Bronchial epithelial cell (primary cell): ENCODE data around the gene PTPRC. TPM values are rescaled to one million over a fixed set of nuclear protein-coding genes. Genes with fewer than 3 reads are reported as not detected.

ENCODE experiments used
- DNase-seq: peaks from one replicate; pipeline ENCODE4 v3.0.0-alpha.2; 2010; ENCODE audit warnings: low read depth
- FAIRE-seq: peaks from 2 replicates; lab custom pipeline; 2011; peaks lifted over from hg19 to GRCh38; lab: Jason Lieb, UNC
- H3K27me3 ChIP-seq: 2 replicates; pipeline ENCODE4 v1.5.1; 2011; ENCODE audit warnings: low read length; ENCODE audit not compliant: control insufficient read depth, insufficient read depth
- H3K36me3 ChIP-seq: 2 replicates; pipeline ENCODE4 v1.5.1; 2011; ENCODE audit warnings: low read length; ENCODE audit not compliant: control insufficient read depth, insufficient read depth
- H3K4me3 ChIP-seq: 2 replicates; pipeline ENCODE4 v1.5.1; 2011; ENCODE audit warnings: mild to moderate bottlenecking, low read depth, low read length, control low read depth
- total RNA-seq: library from RNA; depleted of rRNA; stranded (reverse); fragments of >200 nt; gene quantifications from 2 replicates; pipeline ENCODE4 v1.2.1, GENCODE V29; 2014
- TF ChIP-seq, protein P1 (sequence below): IDR thresholded peaks from 2 replicates; pipeline ENCODE4 v1.5.1; 2011; ENCODE audit warnings: mild to moderate bottlenecking, moderate library complexity, low read length, control low read depth, inconsistent platforms; ENCODE audit not compliant: insufficient read depth, severe bottlenecking

PTPRC gene, protein sequence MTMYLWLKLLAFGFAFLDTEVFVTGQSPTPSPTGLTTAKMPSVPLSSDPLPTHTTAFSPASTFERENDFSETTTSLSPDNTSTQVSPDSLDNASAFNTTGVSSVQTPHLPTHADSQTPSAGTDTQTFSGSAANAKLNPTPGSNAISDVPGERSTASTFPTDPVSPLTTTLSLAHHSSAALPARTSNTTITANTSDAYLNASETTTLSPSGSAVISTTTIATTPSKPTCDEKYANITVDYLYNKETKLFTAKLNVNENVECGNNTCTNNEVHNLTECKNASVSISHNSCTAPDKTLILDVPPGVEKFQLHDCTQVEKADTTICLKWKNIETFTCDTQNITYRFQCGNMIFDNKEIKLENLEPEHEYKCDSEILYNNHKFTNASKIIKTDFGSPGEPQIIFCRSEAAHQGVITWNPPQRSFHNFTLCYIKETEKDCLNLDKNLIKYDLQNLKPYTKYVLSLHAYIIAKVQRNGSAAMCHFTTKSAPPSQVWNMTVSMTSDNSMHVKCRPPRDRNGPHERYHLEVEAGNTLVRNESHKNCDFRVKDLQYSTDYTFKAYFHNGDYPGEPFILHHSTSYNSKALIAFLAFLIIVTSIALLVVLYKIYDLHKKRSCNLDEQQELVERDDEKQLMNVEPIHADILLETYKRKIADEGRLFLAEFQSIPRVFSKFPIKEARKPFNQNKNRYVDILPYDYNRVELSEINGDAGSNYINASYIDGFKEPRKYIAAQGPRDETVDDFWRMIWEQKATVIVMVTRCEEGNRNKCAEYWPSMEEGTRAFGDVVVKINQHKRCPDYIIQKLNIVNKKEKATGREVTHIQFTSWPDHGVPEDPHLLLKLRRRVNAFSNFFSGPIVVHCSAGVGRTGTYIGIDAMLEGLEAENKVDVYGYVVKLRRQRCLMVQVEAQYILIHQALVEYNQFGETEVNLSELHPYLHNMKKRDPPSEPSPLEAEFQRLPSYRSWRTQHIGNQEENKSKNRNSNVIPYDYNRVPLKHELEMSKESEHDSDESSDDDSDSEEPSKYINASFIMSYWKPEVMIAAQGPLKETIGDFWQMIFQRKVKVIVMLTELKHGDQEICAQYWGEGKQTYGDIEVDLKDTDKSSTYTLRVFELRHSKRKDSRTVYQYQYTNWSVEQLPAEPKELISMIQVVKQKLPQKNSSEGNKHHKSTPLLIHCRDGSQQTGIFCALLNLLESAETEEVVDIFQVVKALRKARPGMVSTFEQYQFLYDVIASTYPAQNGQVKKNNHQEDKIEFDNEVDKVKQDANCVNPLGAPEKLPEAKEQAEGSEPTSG (N-terminal part only)
- not detected in 2 replicates for total RNA-seq

DNA sequence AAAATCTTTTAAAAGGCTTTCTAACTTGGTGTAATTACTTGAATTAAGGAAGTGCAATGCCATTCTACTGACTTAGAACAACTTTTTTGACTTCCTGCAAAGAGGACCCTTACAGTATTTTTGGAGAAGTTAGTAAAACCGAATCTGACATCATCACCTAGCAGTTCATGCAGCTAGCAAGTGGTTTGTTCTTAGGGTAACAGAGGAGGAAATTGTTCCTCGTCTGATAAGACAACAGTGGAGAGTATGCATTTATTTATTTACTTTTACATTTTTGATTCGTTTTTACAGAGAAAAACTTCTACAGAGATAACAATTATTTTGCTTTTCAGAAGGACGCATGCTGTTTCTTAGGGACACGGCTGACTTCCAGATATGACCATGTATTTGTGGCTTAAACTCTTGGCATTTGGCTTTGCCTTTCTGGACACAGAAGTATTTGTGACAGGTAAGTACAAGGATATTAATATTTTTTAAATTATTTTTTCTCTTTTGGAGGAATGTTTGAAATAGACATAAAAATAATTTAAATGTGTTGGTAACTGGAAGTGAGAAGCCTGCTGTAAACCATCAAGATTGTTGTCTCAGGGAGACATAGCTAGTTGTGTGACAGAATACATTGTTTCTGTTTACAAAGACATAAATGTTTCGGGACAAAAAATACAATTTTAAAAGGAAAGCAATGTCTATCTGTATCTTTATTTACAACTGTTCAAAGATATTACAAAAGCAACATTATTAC, at the start of gene PTPRC:
Gene PTPRC, plus strand, starts transcription at position 147 of the 742 bp plus-strand sequence. Its CDS starts 229 bp downstream, at position 376.
- Histone ChIP-seq H3K27me3 (no peaks in the 10 kb centered on the region), H3K4me3 (no peak within 1 kb of the TSS), H3K36me3 (no peaks in the 10 kb centered on the region)
- FAIRE-seq (no peak), DNase-seq (no peak)
- TF ChIP-seq, protein P1, sequence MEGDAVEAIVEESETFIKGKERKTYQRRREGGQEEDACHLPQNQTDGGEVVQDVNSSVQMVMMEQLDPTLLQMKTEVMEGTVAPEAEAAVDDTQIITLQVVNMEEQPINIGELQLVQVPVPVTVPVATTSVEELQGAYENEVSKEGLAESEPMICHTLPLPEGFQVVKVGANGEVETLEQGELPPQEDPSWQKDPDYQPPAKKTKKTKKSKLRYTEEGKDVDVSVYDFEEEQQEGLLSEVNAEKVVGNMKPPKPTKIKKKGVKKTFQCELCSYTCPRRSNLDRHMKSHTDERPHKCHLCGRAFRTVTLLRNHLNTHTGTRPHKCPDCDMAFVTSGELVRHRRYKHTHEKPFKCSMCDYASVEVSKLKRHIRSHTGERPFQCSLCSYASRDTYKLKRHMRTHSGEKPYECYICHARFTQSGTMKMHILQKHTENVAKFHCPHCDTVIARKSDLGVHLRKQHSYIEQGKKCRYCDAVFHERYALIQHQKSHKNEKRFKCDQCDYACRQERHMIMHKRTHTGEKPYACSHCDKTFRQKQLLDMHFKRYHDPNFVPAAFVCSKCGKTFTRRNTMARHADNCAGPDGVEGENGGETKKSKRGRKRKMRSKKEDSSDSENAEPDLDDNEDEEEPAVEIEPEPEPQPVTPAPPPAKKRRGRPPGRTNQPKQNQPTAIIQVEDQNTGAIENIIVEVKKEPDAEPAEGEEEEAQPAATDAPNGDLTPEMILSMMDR: no peak

DNA sequence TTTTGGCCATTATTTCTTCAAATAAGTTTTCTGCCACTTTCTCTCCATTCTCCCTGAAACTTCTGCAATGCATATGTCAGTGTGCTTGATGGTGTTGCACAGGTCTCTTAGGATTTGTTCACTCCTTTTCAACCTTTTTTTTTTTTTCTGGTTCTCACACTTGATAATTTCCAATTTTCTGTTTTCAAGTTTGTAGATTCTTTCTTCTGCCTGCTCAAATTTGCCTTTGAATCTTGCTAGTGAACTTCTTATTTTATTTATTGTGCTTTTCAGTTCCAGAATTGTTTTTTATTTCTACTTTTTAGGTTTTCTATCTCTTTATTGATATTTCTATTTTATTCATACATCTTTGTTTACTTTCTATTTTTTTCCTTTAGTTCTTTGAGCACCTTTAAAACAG, 48.4 kb upstream of the PTPRC start:
- TF ChIP-seq, protein P1: no peak
- DNase-seq (no peak), FAIRE-seq (no peak)
- Histone ChIP-seq H3K4me3 (no peak overlapping the region), H3K36me3 (no peaks in the 10 kb centered on the region), H3K27me3 (no peaks in the 10 kb centered on the region)

DNA sequence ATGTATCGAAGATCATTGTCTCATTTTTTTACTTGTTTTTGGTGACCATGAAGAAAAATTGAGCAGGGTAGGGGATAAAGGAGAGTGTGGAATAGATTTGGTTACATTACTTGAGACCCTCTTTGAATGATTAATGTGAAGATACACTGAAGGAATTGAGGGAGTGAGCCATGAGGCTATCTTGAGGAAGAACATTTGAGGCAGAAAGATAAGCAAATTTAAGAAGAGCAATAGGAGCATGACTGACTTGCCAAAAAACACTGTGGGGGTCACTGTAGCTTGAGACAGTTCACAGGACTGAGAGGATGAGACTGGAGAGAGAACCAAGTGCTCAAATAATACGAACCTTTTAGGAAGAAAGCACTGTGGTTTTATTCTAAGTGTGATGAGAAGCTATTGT, 43.1 kb upstream of the PTPRC start:
- Histone ChIP-seq H3K4me3 (no peak overlapping the region), H3K36me3 (no peaks in the 10 kb centered on the region), H3K27me3 (no peaks in the 10 kb centered on the region)
- TF ChIP-seq, protein P1: no peak
- no peak for FAIRE-seq
- no peak for DNase-seq

DNA sequence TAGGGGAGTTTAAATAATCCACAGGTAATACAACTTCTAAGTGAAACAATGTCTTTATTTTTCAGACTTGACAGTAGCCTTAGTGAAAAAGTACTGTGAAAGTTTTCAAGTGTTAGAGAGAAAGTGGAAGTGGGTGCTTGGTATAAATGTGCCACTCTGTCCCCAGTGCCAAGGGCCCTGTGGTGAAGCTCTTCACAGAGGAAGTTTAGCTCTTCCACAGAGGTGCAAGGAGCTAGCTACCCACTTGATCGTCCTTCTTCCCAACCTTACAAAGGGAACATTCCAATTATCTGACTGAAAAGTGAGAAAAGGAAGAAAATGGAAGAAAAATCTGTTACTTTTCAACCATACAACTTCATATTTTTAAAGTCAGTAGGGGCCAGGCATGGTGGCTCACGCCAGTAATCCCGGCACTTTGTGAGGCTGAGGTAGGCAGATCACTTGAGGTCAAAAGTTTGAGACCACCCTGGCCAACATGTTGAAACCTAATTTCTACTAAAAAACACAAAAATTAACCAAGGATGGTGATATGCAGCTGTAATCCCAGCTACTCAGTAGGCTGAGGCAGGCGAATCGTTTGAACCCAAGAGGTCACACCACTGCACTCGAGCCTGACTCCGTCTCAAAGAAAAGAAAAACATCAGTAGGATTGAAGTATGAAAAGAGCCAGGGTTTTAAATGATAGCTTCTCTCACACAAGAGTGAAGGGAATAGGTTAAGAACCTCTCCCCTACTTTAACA, 41.0 kb upstream of the PTPRC start:
- H3K36me3 ChIP-seq: no peaks in the 10 kb centered on the region
- no peak overlapping the region for H3K4me3 ChIP-seq
- FAIRE-seq (no peak), DNase-seq (no peak)
- TF ChIP-seq, protein P1: no peak
- no peaks in the 10 kb centered on the region for H3K27me3 ChIP-seq
